Hematopoietic multipotent progenitor cell treated with erythropoietin and hydrocortisone succinate and interleukin-3 and kit ligand, for 4 days (in vitro differentiated cells): ENCODE results near the gene USP43.
"Not testable (repeated sequence)": the region's sequence is repeated elsewhere in the genome, so short reads cannot be mapped to it uniquely, and the experiment has no call there.

ENCODE experiments used
- DNase-seq: peaks from one replicate; pipeline ENCODE4 v3.0.0-alpha.2; 2015

USP43 gene

GRCh38 chr17:9644910-9645751 lies at the start of gene USP43:
USP43 (plus strand) TSS chr17:9645517; CDS start chr17:9645633, 116 bp downstream.
- peak; percentile 69 for DNase-seq

DNA sequence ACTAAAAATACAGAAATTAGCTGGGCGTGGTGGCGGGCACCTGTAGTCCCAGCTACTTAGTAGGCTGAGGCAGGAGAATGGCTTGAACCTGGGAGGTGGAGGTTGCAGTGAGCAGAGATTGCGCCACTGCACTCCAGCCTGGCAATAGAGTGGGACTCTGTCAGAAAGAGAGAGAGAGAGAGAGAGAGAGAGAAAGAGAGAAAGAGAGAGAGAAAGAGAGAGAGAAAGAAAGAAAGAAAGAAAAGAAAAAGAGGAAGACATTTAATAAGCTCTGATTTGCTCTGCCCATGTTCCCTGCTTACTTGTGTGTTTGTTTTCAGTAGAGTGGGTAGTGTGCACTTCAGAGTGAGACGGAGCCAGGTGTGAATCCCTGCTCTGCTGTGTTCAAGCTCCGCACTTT lies 47.7 kb upstream of the USP43 start:
- DNase-seq: not testable (repeated sequence)

DNA sequence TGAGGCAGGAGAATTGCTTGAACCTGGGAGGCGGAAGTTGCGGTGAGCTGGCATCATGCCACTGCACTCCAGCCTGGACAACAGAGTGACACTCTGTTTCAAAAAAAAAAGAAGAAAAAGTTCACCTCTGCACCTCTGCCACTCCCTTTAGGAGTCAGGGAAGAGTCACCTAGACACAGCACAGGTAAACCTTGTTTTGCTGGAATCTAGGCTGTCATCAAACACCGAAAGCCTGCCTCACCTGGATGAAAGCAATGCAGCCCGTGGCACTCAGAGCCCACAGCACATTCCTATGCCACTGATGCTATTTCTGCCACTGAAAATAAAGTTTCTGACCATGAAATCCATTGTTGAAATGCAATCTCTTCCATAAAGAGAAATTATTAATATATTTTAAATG lies 46.7 kb upstream of the USP43 start:
- DNase-seq: no peak

- DNase-seq: not testable (repeated sequence)
These were observed 40.7 kb upstream of the USP43 start for GRCh38 chr17:9604583-9604982.

GRCh38 chr17:9606453-9606852 lies 38.9 kb upstream of the USP43 start:
- no peak for DNase-seq

- not testable (repeated sequence) for DNase-seq
These were observed 38.3 kb upstream of the USP43 start for GRCh38 chr17:9607058-9607457.

DNA sequence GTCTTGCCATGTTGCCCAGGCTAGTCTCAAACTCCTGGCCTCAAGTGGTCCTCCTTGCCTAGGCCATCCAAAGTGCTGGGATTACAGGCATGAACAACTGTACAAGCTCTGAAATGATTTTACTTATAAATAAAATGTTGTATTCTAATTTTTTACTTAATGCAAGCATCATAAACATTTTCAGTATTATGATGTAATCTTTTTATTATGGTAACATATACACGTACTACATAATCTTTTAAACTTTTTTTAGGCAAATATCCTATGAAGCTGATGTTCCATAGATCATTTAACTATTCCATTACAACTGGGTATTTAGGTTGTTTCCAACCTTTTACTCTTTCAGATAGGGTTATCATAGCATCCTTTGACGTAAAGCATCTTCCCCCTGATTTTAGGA lies 33.8 kb upstream of the USP43 start:
- DNase-seq: no peak

DNA sequence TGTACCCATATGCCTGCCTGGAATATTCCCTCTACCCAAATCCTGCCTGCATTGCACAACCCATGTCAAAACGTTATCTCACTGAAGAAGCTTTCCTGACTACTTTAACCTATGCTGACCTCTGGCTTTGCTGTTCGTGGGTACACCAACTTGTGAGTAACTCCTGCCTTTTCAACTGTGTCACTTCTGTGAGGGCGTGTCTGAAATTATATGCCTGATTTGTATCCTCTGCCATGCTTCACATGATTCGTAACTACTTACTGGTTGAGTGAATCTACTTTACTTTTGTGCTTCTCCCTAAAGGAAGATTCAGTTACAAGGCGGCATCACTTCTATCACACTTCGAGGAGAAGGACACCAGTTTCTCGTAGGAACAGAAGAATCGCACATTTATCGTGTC lies 33.3 kb upstream of the USP43 start:
- no peak for DNase-seq

DNA sequence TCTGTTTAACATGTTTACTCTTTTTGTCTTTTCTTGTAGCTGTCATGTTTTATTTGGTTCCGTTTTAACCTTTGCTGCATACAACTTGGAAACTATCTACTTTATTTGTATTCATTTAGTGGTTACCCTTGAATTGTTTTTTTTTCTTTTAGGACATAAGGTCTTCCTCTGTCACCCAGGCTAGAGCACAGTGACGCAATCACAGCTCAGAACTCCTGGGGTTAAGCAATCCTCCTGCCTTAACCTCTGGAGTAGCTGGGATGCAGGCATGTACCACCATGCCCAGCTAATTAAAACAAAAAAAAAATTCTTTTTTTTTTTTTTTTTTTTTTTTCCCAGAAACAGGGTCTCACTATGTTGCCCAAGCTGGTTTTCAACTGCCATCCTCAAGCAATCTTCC lies 29.8 kb upstream of the USP43 start:
- no peak for DNase-seq

GRCh38 chr17:9622961-9623360 lies 22.4 kb upstream of the USP43 start:
- DNase-seq: no peak

DNA sequence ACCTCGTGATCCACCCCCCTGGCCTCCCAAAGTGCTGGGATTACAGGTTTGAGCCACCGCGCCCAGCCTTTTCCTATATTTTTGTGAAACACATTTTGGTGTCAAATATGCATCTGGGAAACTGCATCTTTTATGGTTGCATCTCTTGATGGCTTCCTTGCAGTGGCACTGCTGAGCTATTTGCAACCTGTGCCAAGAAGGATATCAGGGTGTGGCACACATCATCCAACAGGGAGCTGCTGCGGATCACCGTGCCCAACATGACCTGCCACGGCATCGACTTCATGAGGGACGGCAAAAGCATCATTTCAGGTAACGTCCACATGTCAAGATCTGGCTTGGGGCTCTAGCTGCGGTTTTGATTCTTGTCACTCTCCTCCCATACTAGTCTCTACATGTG lies 16.8 kb upstream of the USP43 start:
- no peak for DNase-seq

DNA sequence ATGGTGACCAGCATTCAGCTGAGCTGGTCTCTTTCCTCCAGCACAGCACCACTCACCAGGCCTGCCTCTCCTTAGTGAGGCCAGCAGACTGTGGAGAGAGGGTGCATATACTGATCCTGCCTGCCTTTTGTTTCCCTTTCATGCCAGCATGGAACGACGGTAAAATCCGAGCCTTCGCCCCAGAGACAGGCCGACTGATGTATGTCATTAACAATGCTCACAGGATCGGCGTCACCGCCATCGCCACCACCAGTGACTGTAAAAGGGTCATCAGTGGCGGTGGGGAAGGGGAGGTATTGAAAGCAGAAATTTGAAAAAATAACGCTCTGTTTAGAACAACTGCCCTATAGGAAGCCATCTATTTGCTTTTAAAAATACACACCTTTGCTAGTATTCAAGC lies 12.6 kb upstream of the USP43 start:
- DNase-seq: no peak

- no peak for DNase-seq
These were observed 10.0 kb upstream of the USP43 start for GRCh38 chr17:9635340-9635739.

- DNase-seq: no peak
These were observed 8.8 kb upstream of the USP43 start for GRCh38 chr17:9636501-9636900.

GRCh38 chr17:9640388-9640787 lies 4.9 kb upstream of the USP43 start:
- not testable (repeated sequence) for DNase-seq

GRCh38 chr17:9643611-9644010 lies 1.7 kb upstream of the USP43 start:
- no peak for DNase-seq

DNA sequence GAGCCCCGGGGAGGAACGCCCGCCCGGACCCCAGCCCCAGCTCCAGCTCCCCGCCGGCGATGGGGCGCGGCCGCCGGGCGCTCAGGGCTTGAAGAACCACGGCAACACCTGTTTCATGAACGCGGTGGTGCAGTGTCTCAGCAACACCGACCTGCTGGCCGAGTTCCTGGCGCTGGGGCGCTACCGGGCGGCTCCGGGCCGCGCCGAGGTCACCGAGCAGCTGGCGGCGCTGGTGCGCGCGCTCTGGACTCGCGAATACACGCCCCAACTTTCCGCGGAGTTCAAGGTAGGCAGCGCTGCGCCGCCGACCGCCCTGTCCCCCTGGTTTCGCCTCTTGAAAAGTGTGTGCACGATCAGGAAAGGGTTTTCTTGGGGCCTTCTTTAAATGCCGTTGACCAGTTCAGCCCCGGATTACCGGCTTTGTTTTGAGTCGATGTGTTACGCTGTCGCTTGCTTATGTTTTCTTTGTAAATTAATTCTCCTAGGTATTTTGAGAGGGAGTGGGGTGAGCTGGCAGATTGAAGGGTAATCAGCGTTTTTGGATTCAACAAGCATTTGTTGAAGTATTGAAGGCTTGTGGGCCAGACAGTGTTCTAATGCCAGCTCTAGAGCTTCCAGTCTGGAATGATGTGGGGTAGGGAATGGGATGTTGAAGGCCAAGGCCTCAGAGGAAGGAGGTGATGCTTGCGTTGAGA lies 681 bp downstream of the USP43 start:
- DNase-seq: peak; percentile 77

DNA sequence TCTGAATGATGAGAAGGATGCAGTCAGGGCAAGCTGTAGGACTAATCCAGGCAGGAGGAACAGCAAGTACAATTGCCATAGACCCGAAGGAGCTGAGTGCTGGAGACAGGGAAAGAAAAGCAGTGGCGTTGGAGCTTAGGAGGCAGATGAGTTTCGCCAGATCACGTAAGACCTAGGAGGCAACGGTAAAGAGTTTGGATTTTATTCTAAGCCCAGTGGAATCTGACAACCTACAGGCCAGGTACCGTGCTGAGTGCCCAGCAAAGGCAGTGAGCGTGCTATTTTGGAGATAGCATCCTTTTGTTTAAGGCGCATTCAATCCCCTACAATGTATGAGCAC lies 1.2 kb downstream of the USP43 start:
- no peak for DNase-seq

DNA sequence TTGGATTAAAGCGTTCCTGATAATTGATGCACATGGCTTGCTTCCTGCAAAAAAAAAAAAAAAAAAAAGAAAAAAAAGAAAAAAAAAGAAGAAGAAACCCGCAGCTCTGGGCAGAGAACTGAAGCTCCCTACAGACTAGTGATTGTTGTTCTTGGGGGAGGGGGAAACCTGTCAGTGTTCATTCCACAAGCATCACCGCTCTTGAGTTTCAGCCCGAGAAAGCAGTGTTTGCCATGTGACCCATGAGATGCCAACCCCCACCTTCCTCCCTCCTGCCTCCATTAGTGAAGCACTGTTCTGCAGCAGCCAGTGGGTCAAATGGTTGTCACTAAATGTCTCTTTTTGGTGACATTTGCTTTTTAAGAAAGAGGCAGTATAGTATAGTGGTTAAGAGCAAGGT lies 1.7 kb downstream of the USP43 start:
- no peak for DNase-seq

DNA sequence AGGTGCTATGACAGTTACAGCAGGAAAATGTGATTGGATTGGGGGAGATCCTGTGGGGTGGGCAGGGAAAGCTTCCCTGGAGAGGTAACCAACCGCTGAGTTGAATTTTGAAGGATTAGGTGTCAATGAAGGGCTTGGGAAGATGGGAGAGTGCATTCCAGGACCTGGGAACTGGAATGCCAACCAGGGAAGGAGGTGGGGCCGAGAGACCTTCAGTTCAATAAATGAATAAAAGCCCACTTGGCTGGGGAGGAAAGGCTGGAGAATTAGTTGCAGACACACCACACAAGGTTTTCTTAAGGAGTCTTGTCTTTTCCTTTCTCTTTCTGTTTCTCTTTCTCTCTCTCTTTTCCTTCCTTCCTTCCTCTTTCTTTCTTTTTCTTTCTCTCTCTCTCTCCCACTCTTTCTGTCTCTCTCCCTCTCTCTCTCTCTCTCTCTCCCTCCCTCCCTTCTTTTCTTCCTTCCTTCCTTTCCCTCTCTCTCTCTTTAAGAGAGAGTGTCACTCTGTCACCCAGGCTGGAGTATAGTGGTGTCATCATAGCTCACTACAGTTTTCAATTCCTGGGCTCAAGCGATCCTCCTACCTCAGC lies 3.3 kb downstream of the USP43 start:
- no peak for DNase-seq

- no peak for DNase-seq
These were observed 13.4 kb downstream of the USP43 start for GRCh38 chr17:9658593-9659211.

DNA sequence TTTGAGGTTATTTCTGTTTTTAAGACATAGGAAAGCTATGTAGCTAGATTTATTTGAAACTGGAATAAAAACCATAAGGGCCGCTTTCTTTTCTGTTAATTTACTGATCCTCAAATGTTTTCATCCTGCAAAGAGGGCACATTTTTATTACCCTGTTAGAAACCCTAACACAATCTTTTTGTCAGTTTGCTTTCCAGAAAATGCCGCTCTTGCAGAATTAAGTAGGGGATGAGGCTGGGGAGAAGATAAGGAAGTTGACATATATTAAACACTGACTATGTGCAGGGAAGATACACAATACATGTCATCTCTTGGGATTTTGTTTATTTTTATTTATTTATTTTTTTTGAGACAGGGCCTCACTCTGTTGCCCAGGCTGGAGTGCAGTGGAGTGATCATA lies 15.7 kb downstream of the USP43 start:
- DNase-seq: no peak

- not testable (repeated sequence) for DNase-seq
These were observed 18.2 kb downstream of the USP43 start for GRCh38 chr17:9663511-9663910.
